Measurements from ENCODE around the gene GNG3.
A peak's percentile ranks its signal among the peaks of the same experiment; 100 is the strongest.

Gene GNG3

GRCh38 chr11:62667460-62667859 is 40.0 kb upstream of the GNG3 start:
- Histone ChIP-seq H3K4me2 (ENCODE audit: low read length) (no peak overlapping the region), H3K56ac (ENCODE audit: low read length) (no peak overlapping the region), H2AK5ac (ENCODE audit: low read length) (no peak overlapping the region), H3K27me3 (ENCODE audit: insufficient read depth, low read length, poor library complexity) (no peaks in the 10 kb centered on the region), H2BK120ac (ENCODE audit: low read depth, low read length) (no peak overlapping the region), H3K27ac (ENCODE audit: low read depth, low read length) (no peak overlapping the region), H3K9ac (ENCODE audit: low read length) (peak overlapping the region; percentile 96), H3K36me3 (ENCODE audit: control insufficient read depth, insufficient read depth, low read length) (peaks cover 1% of the 10 kb centered on the region), H2BK15ac (replicated peaks; ENCODE audit: low read depth) (no peak overlapping the region), H2BK5ac (ENCODE audit: low read length) (no peak overlapping the region), H3K4me3 (ENCODE audit: low read length) (no peak overlapping the region), H3K18ac (ENCODE audit: low read length) (no peak overlapping the region), H3K79me1 (ENCODE audit: low read length) (peaks cover 13% of the 10 kb centered on the region), H3K23ac (ENCODE audit: low read length) (no peak overlapping the region), H4K5ac (ENCODE audit: low read length) (no peak overlapping the region), H3K4me1 (ENCODE audit: control insufficient read depth, low read depth, low read length) (no peaks in the 10 kb centered on the region), H4K8ac (ENCODE audit: low read depth, low read length) (no peak overlapping the region), H3K79me2 (ENCODE audit: control insufficient read depth, insufficient read depth, low read length) (peaks cover 33% of the 10 kb centered on the region), H3K4ac (ENCODE audit: low read depth, low read length) (no peak overlapping the region)
- DNase-seq: no peak
- WGBS (ENCODE audit: extremely low coverage, insufficient coverage, low lambda C conversion rate): no CpG with 5 or more reads among the region's 2 CpGs

- Histone ChIP-seq H3K4me1 (ENCODE audit: control insufficient read depth, low read depth, low read length) (no peaks in the 10 kb centered on the region), H3K9ac (ENCODE audit: low read length) (peak overlapping the region; percentile 19), H2BK120ac (ENCODE audit: low read depth, low read length) (no peak overlapping the region), H3K4ac (ENCODE audit: low read depth, low read length) (no peak overlapping the region), H2AK5ac (ENCODE audit: low read length) (no peak overlapping the region), H2BK5ac (ENCODE audit: low read length) (no peak overlapping the region), H3K56ac (ENCODE audit: low read length) (peak overlapping the region; percentile 30), H3K27me3 (ENCODE audit: insufficient read depth, low read length, poor library complexity) (no peaks in the 10 kb centered on the region), H3K79me2 (ENCODE audit: control insufficient read depth, insufficient read depth, low read length) (peaks cover 28% of the 10 kb centered on the region), H4K5ac (ENCODE audit: low read length) (no peak overlapping the region), H3K4me3 (ENCODE audit: low read length) (no peak overlapping the region), H3K4me2 (ENCODE audit: low read length) (no peak overlapping the region), H3K18ac (ENCODE audit: low read length) (no peak overlapping the region), H3K36me3 (ENCODE audit: control insufficient read depth, insufficient read depth, low read length) (no peaks in the 10 kb centered on the region), H2BK15ac (replicated peaks; ENCODE audit: low read depth) (no peak overlapping the region), H3K27ac (ENCODE audit: low read depth, low read length) (no peak overlapping the region), H3K79me1 (ENCODE audit: low read length) (peaks cover 13% of the 10 kb centered on the region), H4K8ac (ENCODE audit: low read depth, low read length) (no peak overlapping the region), H3K23ac (ENCODE audit: low read length) (no peak overlapping the region)
- no CpG with 5 or more reads among the region's 4 CpGs for WGBS (ENCODE audit: extremely low coverage, insufficient coverage, low lambda C conversion rate)
- peak; percentile 52 for DNase-seq
Measured at GRCh38 chr11:62669420-62670161, 37.9 kb upstream of the GNG3 start.

GRCh38 chr11:62671236-62671607 is 36.3 kb upstream of the GNG3 start:
- Histone ChIP-seq H3K36me3 (ENCODE audit: control insufficient read depth, insufficient read depth, low read length) (peaks cover under 1% of the 10 kb centered on the region), H4K5ac (ENCODE audit: low read length) (peak overlapping the region; percentile 71), H3K9ac (ENCODE audit: low read length) (peak overlapping the region; percentile 98), H3K79me1 (ENCODE audit: low read length) (peaks cover 12% of the 10 kb centered on the region), H2AK5ac (ENCODE audit: low read length) (no peak overlapping the region), H2BK120ac (ENCODE audit: low read depth, low read length) (no peak overlapping the region), H2BK5ac (ENCODE audit: low read length) (no peak overlapping the region), H3K4me2 (ENCODE audit: low read length) (peak overlapping the region; percentile 70), H3K4me1 (ENCODE audit: control insufficient read depth, low read depth, low read length) (no peaks in the 10 kb centered on the region), H3K56ac (ENCODE audit: low read length) (peak overlapping the region; percentile 100), H4K8ac (ENCODE audit: low read depth, low read length) (no peak overlapping the region), H3K23ac (ENCODE audit: low read length) (no peak overlapping the region), H3K79me2 (ENCODE audit: control insufficient read depth, insufficient read depth, low read length) (peaks cover 17% of the 10 kb centered on the region), H3K4me3 (ENCODE audit: low read length) (peak overlapping the region; percentile 72), H3K18ac (ENCODE audit: low read length) (peak overlapping the region; percentile 51), H3K4ac (ENCODE audit: low read depth, low read length) (peak overlapping the region; percentile 87), H3K27me3 (ENCODE audit: insufficient read depth, low read length, poor library complexity) (no peaks in the 10 kb centered on the region), H3K27ac (ENCODE audit: low read depth, low read length) (peak overlapping the region; percentile 87), H2BK15ac (replicated peaks; ENCODE audit: low read depth) (no peak overlapping the region)
- no CpG with 5 or more reads among the region's 17 CpGs for WGBS (ENCODE audit: extremely low coverage, insufficient coverage, low lambda C conversion rate)
- DNase-seq: no peak

GRCh38 chr11:62671608-62672389 is 35.7 kb upstream of the GNG3 start, which contains the start of the genes LBHD1 and UQCC3:
LBHD1 (minus strand) TSS chr11:62672267; CDS start chr11:62670031, 2,236 bp downstream.
UQCC3 (plus strand) TSS chr11:62671673; CDS start chr11:62671746, 73 bp downstream.
- Histone ChIP-seq H3K27me3 (ENCODE audit: insufficient read depth, low read length, poor library complexity) (no peaks in the 10 kb centered on the region), H4K5ac (ENCODE audit: low read length) (peak within 1 kb of the TSS; percentile 71), H3K4me2 (ENCODE audit: low read length) (peak within 1 kb of the TSS; percentile 81), H3K79me1 (ENCODE audit: low read length) (peaks cover 10% of the 10 kb centered on the region), H2BK120ac (ENCODE audit: low read depth, low read length) (no peak within 1 kb of the TSS), H3K4me1 (ENCODE audit: control insufficient read depth, low read depth, low read length) (no peaks in the 10 kb centered on the region), H3K36me3 (ENCODE audit: control insufficient read depth, insufficient read depth, low read length) (peaks cover 5% of the 10 kb centered on the region), H4K8ac (ENCODE audit: low read depth, low read length) (no peak within 1 kb of the TSS), H3K4ac (ENCODE audit: low read depth, low read length) (peak within 1 kb of the TSS; percentile 87), H3K27ac (ENCODE audit: low read depth, low read length) (peak within 1 kb of the TSS; percentile 87), H3K9ac (ENCODE audit: low read length) (peak within 1 kb of the TSS; percentile 98), H3K56ac (ENCODE audit: low read length) (peak within 1 kb of the TSS; percentile 100), H2AK5ac (ENCODE audit: low read length) (no peak within 1 kb of the TSS), H3K79me2 (ENCODE audit: control insufficient read depth, insufficient read depth, low read length) (peaks cover 12% of the 10 kb centered on the region), H2BK5ac (ENCODE audit: low read length) (peak within 1 kb of the TSS; percentile 84), H3K4me3 (ENCODE audit: low read length) (peak within 1 kb of the TSS; percentile 72), H3K18ac (ENCODE audit: low read length) (peak within 1 kb of the TSS; percentile 51), H3K23ac (ENCODE audit: low read length) (peak within 1 kb of the TSS; percentile 99), H2BK15ac (replicated peaks; ENCODE audit: low read depth) (no peak within 1 kb of the TSS)
- WGBS (ENCODE audit: extremely low coverage, insufficient coverage, low lambda C conversion rate): no CpG with 5 or more reads among the region's 59 CpGs
- peak; percentile 96 for DNase-seq

DNA sequence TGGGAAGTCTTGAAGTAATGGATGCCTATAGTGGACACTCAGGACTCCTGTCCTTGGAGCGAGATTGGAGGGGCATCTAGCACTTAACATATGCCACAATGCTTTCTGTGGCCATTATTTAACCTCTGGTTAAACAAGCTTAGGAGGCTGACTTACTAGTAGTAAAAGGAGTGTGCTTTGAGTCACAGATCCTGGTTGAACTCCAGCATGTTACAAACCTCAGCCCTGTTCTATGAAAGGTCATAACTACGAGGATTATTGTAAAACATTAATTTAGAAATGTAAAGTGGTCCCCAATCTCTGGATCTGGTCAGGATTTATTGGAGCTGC is 34.3 kb upstream of the GNG3 start:
- H3K79me1 ChIP-seq (ENCODE audit: low read length): peaks cover 9% of the 10 kb centered on the region
- no peak for DNase-seq
- H2AK5ac ChIP-seq (ENCODE audit: low read length): no peak overlapping the region
- H3K56ac ChIP-seq (ENCODE audit: low read length): peak overlapping the region; percentile 100
- peaks cover 3% of the 10 kb centered on the region for H3K4me1 ChIP-seq (ENCODE audit: control insufficient read depth, low read depth, low read length)
- H3K4ac ChIP-seq (ENCODE audit: low read depth, low read length): no peak overlapping the region
- H3K9ac ChIP-seq (ENCODE audit: low read length): peak overlapping the region; percentile 98
- H3K79me2 ChIP-seq (ENCODE audit: control insufficient read depth, insufficient read depth, low read length): peaks cover 9% of the 10 kb centered on the region
- H3K4me2 ChIP-seq (ENCODE audit: low read length): no peak overlapping the region
- H4K8ac ChIP-seq (ENCODE audit: low read depth, low read length): no peak overlapping the region
- H3K23ac ChIP-seq (ENCODE audit: low read length): no peak overlapping the region
- H3K4me3 ChIP-seq (ENCODE audit: low read length): no peak overlapping the region
- H2BK15ac ChIP-seq (replicated peaks; ENCODE audit: low read depth): no peak overlapping the region
- H3K27me3 ChIP-seq (ENCODE audit: insufficient read depth, low read length, poor library complexity): no peaks in the 10 kb centered on the region
- peaks cover 5% of the 10 kb centered on the region for H3K36me3 ChIP-seq (ENCODE audit: control insufficient read depth, insufficient read depth, low read length)
- no peak overlapping the region for H3K18ac ChIP-seq (ENCODE audit: low read length)
- H2BK5ac ChIP-seq (ENCODE audit: low read length): no peak overlapping the region
- no peak overlapping the region for H4K5ac ChIP-seq (ENCODE audit: low read length)
- WGBS (ENCODE audit: extremely low coverage, insufficient coverage, low lambda C conversion rate): no CpG with 5 or more reads among the region's 2 CpGs
- H3K27ac ChIP-seq (ENCODE audit: low read depth, low read length): no peak overlapping the region
- no peak overlapping the region for H2BK120ac ChIP-seq (ENCODE audit: low read depth, low read length)

Data from mesendoderm (in vitro differentiated cells).